COLO668 (cell line): ENCODE results near the gene SRGN.
A peak's percentile ranks its signal among the peaks of the same experiment; 100 is the strongest.

ENCODE experiments used
- DNase-seq: peaks from one replicate; lab custom pipeline; 2025; ENCODE audit not compliant: unreplicated experiment; lab: John Stamatoyannopoulos, UW

The SRGN gene

GRCh38 chr10:69089638-69090599 is 2.0 kb downstream of the SRGN start:
- DNase-seq, result no peak

GRCh38 chr10:69090685-69091084 is 2.8 kb downstream of the SRGN start:
- no peak for DNase-seq

GRCh38 chr10:69091143-69091651 is 3.3 kb downstream of the SRGN start:
- DNase-seq, result no peak

- DNase-seq, result peak; percentile 44
These were observed 5.3 kb downstream of the SRGN start for GRCh38 chr10:69092959-69093850.

- DNase-seq, result no peak
These were observed 6.0 kb downstream of the SRGN start for GRCh38 chr10:69093933-69094332.

GRCh38 chr10:69096045-69096444 is 8.1 kb downstream of the SRGN start:
- DNase-seq, result no peak

GRCh38 chr10:69097729-69098128 is 9.8 kb downstream of the SRGN start:
- no peak for DNase-seq

GRCh38 chr10:69100136-69100872 is 12.4 kb downstream of the SRGN start:
- DNase-seq, result no peak

- no peak for DNase-seq
These were observed 13.7 kb downstream of the SRGN start for GRCh38 chr10:69101451-69102095.

GRCh38 chr10:69102440-69102839 is 14.5 kb downstream of the SRGN start:
- DNase-seq, result no peak

- DNase-seq, result no peak
These were observed 15.9 kb downstream of the SRGN start for GRCh38 chr10:69103784-69104183.

GRCh38 chr10:69104994-69105790 is 17.3 kb downstream of the SRGN start:
- DNase-seq, result no peak

GRCh38 chr10:69107176-69107490 is 19.2 kb downstream of the SRGN start:
- no peak for DNase-seq

GRCh38 chr10:69107699-69108098 is 19.8 kb downstream of the SRGN start:
- DNase-seq, result no peak

GRCh38 chr10:69119896-69120295 is 32.0 kb downstream of the SRGN start:
- DNase-seq, result no peak

GRCh38 chr10:69123306-69123746 is 35.4 kb downstream of the SRGN start:
- peak; percentile 36 for DNase-seq

GRCh38 chr10:69123747-69124562 is 36.1 kb downstream of the SRGN start, which contains the start of gene VPS26A:
VPS26A (plus strand) TSS chr10:69124178; CDS start chr10:69124278, 100 bp downstream.
- peak; percentile 96 for DNase-seq

- peak; percentile 37 for DNase-seq
These were observed 36.8 kb downstream of the SRGN start for GRCh38 chr10:69124563-69125268.
